Activated CD4-positive, alpha-beta T cell treated with anti-CD3 and anti-CD28 coated beads for 48 hours (primary cell): ENCODE results near the gene COL18A1.
"Not testable (repeated sequence)": the region's sequence is repeated elsewhere in the genome, so short reads cannot be mapped to it uniquely, and the experiment has no call there.

Experiments
- DNase-seq: peaks from one replicate; pipeline ENCODE4 v3.0.0-alpha.2; 2020

Gene COL18A1

GRCh38 chr21:45404730-45405270, at the start of gene COL18A1:
Gene COL18A1 (plus strand): TSS chr21:45405165. CDS start chr21:45405231, 66 bp downstream.
- DNase-seq, result peak; percentile 46

- no peak for DNase-seq
Observed at GRCh38 chr21:45355573-45355972, 49.4 kb upstream of the COL18A1 start.

- DNase-seq, result no peak
Observed at GRCh38 chr21:45356251-45356650, 48.7 kb upstream of the COL18A1 start.

GRCh38 chr21:45356653-45357435, 48.1 kb upstream of the COL18A1 start:
- no peak for DNase-seq

- DNase-seq, result no peak
Observed at GRCh38 chr21:45357436-45358260, 47.3 kb upstream of the COL18A1 start.

- no peak for DNase-seq
Observed at GRCh38 chr21:45358261-45358670, 46.7 kb upstream of the COL18A1 start.

- no peak for DNase-seq
Observed at GRCh38 chr21:45358711-45359310, 46.2 kb upstream of the COL18A1 start.

GRCh38 chr21:45359451-45360217, 45.3 kb upstream of the COL18A1 start:
- DNase-seq, result no peak

GRCh38 chr21:45361033-45361997, 43.6 kb upstream of the COL18A1 start:
- DNase-seq, result no peak

- DNase-seq, result no peak
Observed at GRCh38 chr21:45362077-45362747, 42.8 kb upstream of the COL18A1 start.

GRCh38 chr21:45362748-45363145, 42.2 kb upstream of the COL18A1 start:
- DNase-seq, result no peak

- DNase-seq, result not testable (repeated sequence)
Observed at GRCh38 chr21:45363272-45363671, 41.7 kb upstream of the COL18A1 start.

GRCh38 chr21:45363921-45364467, 41.0 kb upstream of the COL18A1 start:
- peak; percentile 68 for DNase-seq

- DNase-seq, result no peak
Observed at GRCh38 chr21:45364468-45365185, 40.3 kb upstream of the COL18A1 start.

- no peak for DNase-seq
Observed at GRCh38 chr21:45365186-45365607, 39.8 kb upstream of the COL18A1 start.

GRCh38 chr21:45365608-45366241, 39.2 kb upstream of the COL18A1 start:
- DNase-seq, result no peak

- no peak for DNase-seq
Observed at GRCh38 chr21:45366476-45366875, 38.5 kb upstream of the COL18A1 start.

- DNase-seq, result no peak
Observed at GRCh38 chr21:45366931-45367401, 38.0 kb upstream of the COL18A1 start.
